Suprapubic skin (tissue), 4 donors: ENCODE results near the gene PSPH. TPM values are rescaled to one million over a fixed set of nuclear protein-coding genes. Genes with fewer than 3 reads are reported as not detected.
"Not testable (repeated sequence)": the region's sequence is repeated elsewhere in the genome, so short reads cannot be mapped to it uniquely, and the experiment has no call there.

Experiments
- DNase-seq, 2 donors: peaks; one replicate each; pipeline ENCODE4 v3.0.0-alpha.2; 2019; ENCODE audit warnings: low spot score in 2 of 2
- H3K27ac ChIP-seq: fragments of 200-600 bp; sonication (generic); one replicate; pipeline ENCODE4 v1.5.1; 2019
- H3K27me3 ChIP-seq: fragments of 200-600 bp; sonication (generic); one replicate; pipeline ENCODE4 v1.5.1; 2019
- H3K36me3 ChIP-seq: fragments of 200-600 bp; sonication (generic); one replicate; pipeline ENCODE4 v1.5.1; 2019
- H3K4me1 ChIP-seq: fragments of 200-600 bp; sonication (generic); one replicate; pipeline ENCODE4 v1.5.1; 2019
- H3K4me3 ChIP-seq: fragments of 200-600 bp; sonication (generic); one replicate; pipeline ENCODE4 v1.5.1; 2019; ENCODE audit warnings: mild to moderate bottlenecking
- H3K9me3 ChIP-seq: fragments of 200-600 bp; sonication (generic); one replicate; pipeline ENCODE4 v1.5.1; 2019
- CTCF ChIP-seq, 2 donors: fragments of 200-600 bp in 1 of 2; fragments of 450-650 bp in 1 of 2; sonication (generic) in 1 of 2; IDR thresholded peaks; one replicate each; pipeline ENCODE4 v1.5.1; 2016 to 2019; ENCODE audit warnings: antibody characterized with exemption in 2 of 2, mild to moderate bottlenecking in 1 of 2, moderate library complexity in 1 of 2
- EP300 ChIP-seq: sonication (generic); formaldehyde crosslinking; IDR thresholded peaks from one replicate; pipeline ENCODE4 v1.6.1; 2017; ENCODE audit warnings: antibody characterized with exemption
- POLR2A ChIP-seq, 2 donors: fragments of 450-650 bp; IDR thresholded peaks; one replicate each; pipeline ENCODE4 v1.6.1; 2017; ENCODE audit warnings: antibody characterized with exemption in 2 of 2, mild to moderate bottlenecking in 2 of 2, moderate library complexity in 2 of 2
- POLR2AphosphoS5 ChIP-seq, 3 donors: sonication (generic); formaldehyde crosslinking; IDR thresholded peaks; one replicate each; pipeline ENCODE4 v1.6.1; 2017; ENCODE audit warnings: antibody characterized with exemption in 3 of 3
- WGBS: methylation state at CpG from one replicate; pipeline ENCODE4 v1.1.5; 2018; 5-methylcytosine and 5-hydroxymethylcytosine counted together
- total RNA-seq, 4 donors: library from RNA; depleted of rRNA; stranded (reverse); fragments of >200 nt; gene quantifications; one replicate each; pipeline ENCODE4 v1.1.0, GENCODE V29; 2016

The PSPH gene
- total RNA-seq, 4 donors from 2014 or later, result 4.1 to 19.2 (median 14.1) TPM

GRCh38 chr7:56033671-56034432 lies 17.4 kb downstream of the PSPH start:
- H3K4me1 ChIP-seq, result peaks cover 8% of the 10 kb centered on the region
- no peaks in the 10 kb centered on the region for H3K27me3 ChIP-seq
- TF ChIP-seq POLR2A (IDR thresholded peaks at IDR 0.05), result no peak
- peak in 1 of 3 donors; percentile 14 for TF ChIP-seq POLR2AphosphoS5 (IDR thresholded peaks at IDR 0.05)
- TF ChIP-seq EP300, result no peak
- peak in 1 of 2 donors; percentile 30 for TF ChIP-seq CTCF (IDR thresholded peaks at IDR 0.05)
- no peaks in the 10 kb centered on the region for H3K36me3 ChIP-seq
- peak overlapping the region; percentile 5 for H3K27ac ChIP-seq
- H3K9me3 ChIP-seq, result no peaks in the 10 kb centered on the region
- under 1% methylated on average over 14 of the region's 27 CpGs for WGBS
- DNase-seq, result no peak
- H3K4me3 ChIP-seq, result peak overlapping the region; percentile 69

- H3K27ac ChIP-seq, H3K9me3 ChIP-seq, DNase-seq, H3K4me1 ChIP-seq, H3K4me3 ChIP-seq, H3K36me3 ChIP-seq, H3K27me3 ChIP-seq: not testable (repeated sequence)
- WGBS, result 96% methylated on average over 7 of the region's 7 CpGs
Measured at GRCh38 chr7:56032578-56032977, 18.7 kb downstream of the PSPH start.

GRCh38 chr7:56031556-56031955 lies 19.7 kb downstream of the PSPH start:
- not testable (repeated sequence) for H3K36me3 ChIP-seq, H3K4me1 ChIP-seq, H3K4me3 ChIP-seq, DNase-seq, H3K27me3 ChIP-seq, H3K9me3 ChIP-seq, H3K27ac ChIP-seq
- WGBS, result 90% methylated on average over 8 of the region's 8 CpGs

- Histone ChIP-seq H3K4me1 (peaks cover 8% of the 10 kb centered on the region), H3K27me3 (no peaks in the 10 kb centered on the region), H3K9me3 (no peaks in the 10 kb centered on the region), H3K4me3 (no peak overlapping the region), H3K36me3 (no peaks in the 10 kb centered on the region), H3K27ac (no peak overlapping the region)
- TF ChIP-seq POLR2AphosphoS5 (IDR thresholded peaks at IDR 0.05), result no peak
- TF ChIP-seq EP300, result no peak
- no peak for TF ChIP-seq POLR2A (IDR thresholded peaks at IDR 0.05)
- no peak for TF ChIP-seq CTCF (IDR thresholded peaks at IDR 0.05)
- no peak for DNase-seq
- WGBS, result 96% methylated on average over 8 of the region's 8 CpGs
Measured at GRCh38 chr7:56030340-56030739, 20.9 kb downstream of the PSPH start.

GRCh38 chr7:56028942-56029630 lies 22.2 kb downstream of the PSPH start:
- Histone ChIP-seq H3K4me1 (peaks cover 8% of the 10 kb centered on the region), H3K4me3 (no peak overlapping the region), H3K9me3 (no peaks in the 10 kb centered on the region), H3K27ac (no peak overlapping the region), H3K27me3 (no peaks in the 10 kb centered on the region), H3K36me3 (no peaks in the 10 kb centered on the region)
- WGBS, result 91% methylated on average over 9 of the region's 9 CpGs
- DNase-seq, result no peak
- no peak for TF ChIP-seq CTCF (IDR thresholded peaks at IDR 0.05)
- TF ChIP-seq EP300, result no peak
- TF ChIP-seq POLR2AphosphoS5 (IDR thresholded peaks at IDR 0.05), result no peak
- no peak for TF ChIP-seq POLR2A (IDR thresholded peaks at IDR 0.05)

- 81% methylated on average over 2 of the region's 2 CpGs for WGBS
- no peak for DNase-seq
- TF ChIP-seq POLR2A (IDR thresholded peaks at IDR 0.05) (no peak), EP300 (no peak), POLR2AphosphoS5 (IDR thresholded peaks at IDR 0.05) (no peak), CTCF (IDR thresholded peaks at IDR 0.05) (no peak)
Measured at GRCh38 chr7:56026538-56026937, 24.7 kb downstream of the PSPH start.

More at GRCh38 chr7:56026538-56026937, 24.7 kb downstream of the PSPH start:
- Histone ChIP-seq H3K9me3 (no peaks in the 10 kb centered on the region), H3K27ac (no peak overlapping the region), H3K36me3 (no peaks in the 10 kb centered on the region), H3K4me1 (no peaks in the 10 kb centered on the region), H3K4me3 (no peak overlapping the region), H3K27me3 (no peaks in the 10 kb centered on the region)
